ENCODE measurements around the gene FAM3A. TPM values are rescaled to one million over a fixed set of nuclear protein-coding genes. Genes with fewer than 3 reads are reported as not detected.

The FAM3A gene
- total and polyA plus RNA-seq, 2 of the 8 experiments (the other 6 are each of a cell fraction or from before 2014, with no cell fraction given): 16.2 to 18.6 TPM

DNA sequence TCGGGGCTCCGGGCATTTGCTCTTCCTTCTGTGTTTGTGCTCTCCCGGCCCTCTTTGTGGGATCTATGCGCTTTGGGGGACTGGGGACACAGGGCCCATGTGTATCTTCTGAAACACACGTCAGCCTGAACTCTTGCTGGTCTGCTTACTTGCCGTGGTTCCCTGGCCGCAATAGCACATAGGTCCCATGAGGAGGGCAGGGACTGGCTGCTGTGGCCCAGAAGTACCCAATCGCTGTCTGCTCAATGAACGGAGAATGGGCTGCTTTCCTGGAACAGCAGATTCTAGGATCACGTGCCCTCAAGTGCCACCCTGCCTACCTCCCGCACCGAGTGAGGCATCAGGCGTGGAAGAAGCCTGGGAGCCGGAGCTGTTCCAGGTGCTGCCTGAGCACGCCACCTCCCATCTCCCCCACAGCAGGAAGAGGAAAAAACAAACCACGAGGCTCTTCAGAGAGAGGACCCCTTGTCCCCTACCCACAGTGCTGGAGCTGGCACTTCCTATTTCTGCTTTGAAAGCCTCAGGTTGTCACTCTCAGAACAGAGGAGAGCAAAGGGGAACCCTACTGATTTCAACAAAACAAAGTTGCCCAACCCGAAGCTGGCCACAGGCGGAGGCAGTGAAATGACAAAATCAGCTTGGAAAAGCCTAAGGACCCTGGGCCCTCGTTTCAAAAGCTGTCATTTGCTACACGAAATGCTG is 26.8 kb upstream of the FAM3A start (continued):
- no peak for TF ChIP-seq KDM5A (IDR thresholded peaks at IDR 0.05; ENCODE audit: low read length)
- TF ChIP-seq RFX5 (IDR thresholded peaks at IDR 0.05; ENCODE audit: borderline replicate concordance, low read depth, low read length): no peak

All from H1 (cell line).